ENCODE data around the gene CASS4.

DNA sequence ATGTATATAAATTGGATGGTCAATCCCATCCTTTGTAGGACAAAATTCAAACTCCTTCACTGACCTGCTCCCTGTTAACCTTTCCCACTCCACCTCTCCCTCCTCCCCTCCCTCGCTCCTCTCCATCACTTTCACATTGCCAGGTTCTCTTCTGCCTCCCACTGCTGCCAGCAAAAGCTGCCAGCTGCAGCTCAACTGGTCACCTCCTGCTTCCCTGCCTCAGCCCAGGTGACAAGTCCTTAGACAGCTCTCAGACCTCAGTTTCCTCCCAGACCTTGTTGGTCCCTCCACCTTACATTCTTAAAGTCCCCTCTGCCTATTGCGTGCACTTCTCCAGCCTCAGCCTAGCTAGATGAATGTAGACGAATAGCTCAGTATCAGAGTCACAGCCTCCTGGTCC lies 33.1 kb downstream of the CASS4 start:
- TF ChIP-seq, protein P1, sequence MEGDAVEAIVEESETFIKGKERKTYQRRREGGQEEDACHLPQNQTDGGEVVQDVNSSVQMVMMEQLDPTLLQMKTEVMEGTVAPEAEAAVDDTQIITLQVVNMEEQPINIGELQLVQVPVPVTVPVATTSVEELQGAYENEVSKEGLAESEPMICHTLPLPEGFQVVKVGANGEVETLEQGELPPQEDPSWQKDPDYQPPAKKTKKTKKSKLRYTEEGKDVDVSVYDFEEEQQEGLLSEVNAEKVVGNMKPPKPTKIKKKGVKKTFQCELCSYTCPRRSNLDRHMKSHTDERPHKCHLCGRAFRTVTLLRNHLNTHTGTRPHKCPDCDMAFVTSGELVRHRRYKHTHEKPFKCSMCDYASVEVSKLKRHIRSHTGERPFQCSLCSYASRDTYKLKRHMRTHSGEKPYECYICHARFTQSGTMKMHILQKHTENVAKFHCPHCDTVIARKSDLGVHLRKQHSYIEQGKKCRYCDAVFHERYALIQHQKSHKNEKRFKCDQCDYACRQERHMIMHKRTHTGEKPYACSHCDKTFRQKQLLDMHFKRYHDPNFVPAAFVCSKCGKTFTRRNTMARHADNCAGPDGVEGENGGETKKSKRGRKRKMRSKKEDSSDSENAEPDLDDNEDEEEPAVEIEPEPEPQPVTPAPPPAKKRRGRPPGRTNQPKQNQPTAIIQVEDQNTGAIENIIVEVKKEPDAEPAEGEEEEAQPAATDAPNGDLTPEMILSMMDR (IDR thresholded peaks at IDR 0.05; ENCODE audit: insufficient read depth, low read depth, low read length), result no peak
- no peak for TF ChIP-seq EZH2 (IDR thresholded peaks at IDR 0.05; ENCODE audit: insufficient read depth, low read length)

All from astrocyte (in vitro differentiated cells and primary cell).